ENCODE measurements around the gene KIAA0232. TPM values are rescaled to one million over a fixed set of nuclear protein-coding genes. Genes with fewer than 3 reads are reported as not detected.

Gene KIAA0232
- polyA plus RNA-seq, 1 donor (not counting 4 experiments of a cell fraction or from before 2014, with no cell fraction given) = 10.0 TPM

- no peak overlapping the region for H3K4me3 ChIP-seq (ENCODE audit: control insufficient read depth in 2 of 3, extremely low read depth in 1 of 3, insufficient read depth in 2 of 3, low read depth in 1 of 3, low read length in 3 of 3)
- DNase-seq (ENCODE audit: low read depth, low spot score) = no peak
- no peaks in the 10 kb centered on the region for H3K9me1 ChIP-seq (ENCODE audit: control insufficient read depth, extremely low read depth, insufficient read depth, low read length)
- H3K4me2 ChIP-seq (ENCODE audit: control insufficient read depth, extremely low read depth, insufficient read depth, low read depth, low read length) = no peak overlapping the region
- peaks cover 27 to 36% of the 10 kb centered on the region in 2 experiments for H3K36me3 ChIP-seq (ENCODE audit: control insufficient read depth in 2 of 2, extremely low read depth in 1 of 2, insufficient read depth in 2 of 2, low read length in 2 of 2)
- H4K20me1 ChIP-seq (ENCODE audit: control insufficient read depth, extremely low read depth, insufficient read depth, low read length) = no peaks in the 10 kb centered on the region
- no peaks in the 10 kb centered on the region for H3K27me3 ChIP-seq (ENCODE audit: control insufficient read depth, extremely low read depth, insufficient read depth, low read length)
- H3K9ac ChIP-seq (ENCODE audit: control insufficient read depth, extremely low read depth, insufficient read depth, low read length) = no peak overlapping the region
- peaks cover 8% of the 10 kb centered on the region for H3K4me1 ChIP-seq (ENCODE audit: control insufficient read depth, extremely low read depth, insufficient read depth, low read length)
- no peaks in the 10 kb centered on the region for H3K9me3 ChIP-seq (ENCODE audit: control insufficient read depth, low read depth, low read length)
- TF ChIP-seq CTCF (optimal IDR thresholded peaks at IDR 0.05 in 1 of 3, IDR thresholded peaks at IDR 0.05 in 1 of 3, conservative IDR thresholded peaks at IDR 0.05 in 1 of 3; ENCODE audit: extremely low read depth in 1 of 3, insufficient read depth in 2 of 3, low read length in 3 of 3) = no peak
- TF ChIP-seq EZH2 (IDR thresholded peaks at IDR 0.05; ENCODE audit: low read length) = no peak
- H3K27ac ChIP-seq (ENCODE audit: control insufficient read depth, insufficient read depth, low read length) = no peak overlapping the region
- FAIRE-seq = no peak
- H2AFZ ChIP-seq (ENCODE audit: control insufficient read depth, low read length) = no peak overlapping the region
- dilution Hi-C loops (cut with MboI; ENCODE audit: extremely low pct_ligation_motif_present, low sequenced_read_pairs) = no loop called here
- no peaks in the 10 kb centered on the region for H3K79me2 ChIP-seq (ENCODE audit: control insufficient read depth, insufficient read depth, low read length)
These were observed 92.5 kb downstream of the KIAA0232 start for GRCh38 chr4:6874981-6875380.

GRCh38 chr4:6875431-6875831, 92.9 kb downstream of the KIAA0232 start:
- dilution Hi-C loops (cut with MboI; ENCODE audit: extremely low pct_ligation_motif_present, low sequenced_read_pairs) = no loop called here
- Histone ChIP-seq H2AFZ (ENCODE audit: control insufficient read depth, low read length) (no peak overlapping the region), H3K79me2 (ENCODE audit: control insufficient read depth, insufficient read depth, low read length) (no peaks in the 10 kb centered on the region), H4K20me1 (ENCODE audit: control insufficient read depth, extremely low read depth, insufficient read depth, low read length) (no peaks in the 10 kb centered on the region), H3K4me1 (ENCODE audit: control insufficient read depth, extremely low read depth, insufficient read depth, low read length) (peaks cover 7% of the 10 kb centered on the region), H3K27ac (ENCODE audit: control insufficient read depth, insufficient read depth, low read length) (no peak overlapping the region), H3K27me3 (ENCODE audit: control insufficient read depth, extremely low read depth, insufficient read depth, low read length) (no peaks in the 10 kb centered on the region), H3K9ac (ENCODE audit: control insufficient read depth, extremely low read depth, insufficient read depth, low read length) (no peak overlapping the region), H3K4me2 (ENCODE audit: control insufficient read depth, extremely low read depth, insufficient read depth, low read depth, low read length) (no peak overlapping the region), H3K4me3 (ENCODE audit: control insufficient read depth in 2 of 3, extremely low read depth in 1 of 3, insufficient read depth in 2 of 3, low read depth in 1 of 3, low read length in 3 of 3) (no peak overlapping the region), H3K9me3 (ENCODE audit: control insufficient read depth, low read depth, low read length) (no peaks in the 10 kb centered on the region), H3K36me3 (ENCODE audit: control insufficient read depth in 2 of 2, extremely low read depth in 1 of 2, insufficient read depth in 2 of 2, low read length in 2 of 2) (peaks cover 28 to 36% of the 10 kb centered on the region in 2 experiments), H3K9me1 (ENCODE audit: control insufficient read depth, extremely low read depth, insufficient read depth, low read length) (no peaks in the 10 kb centered on the region)
- DNase-seq (ENCODE audit: low read depth, low spot score) = no peak
- FAIRE-seq = no peak
- no peak for TF ChIP-seq EZH2 (IDR thresholded peaks at IDR 0.05; ENCODE audit: low read length)
- no peak for TF ChIP-seq CTCF (optimal IDR thresholded peaks at IDR 0.05 in 1 of 3, IDR thresholded peaks at IDR 0.05 in 1 of 3, conservative IDR thresholded peaks at IDR 0.05 in 1 of 3; ENCODE audit: extremely low read depth in 1 of 3, insufficient read depth in 2 of 3, low read length in 3 of 3)

Data from keratinocyte (primary cell).